Left cardiac atrium (tissue), 4 donors: ENCODE measurements around the gene RPS6KA4. TPM values are rescaled to one million over a fixed set of nuclear protein-coding genes. Genes with fewer than 3 reads are reported as not detected.
A peak's percentile ranks its signal among the peaks of the same experiment; 100 is the strongest.

Experiments used
- ATAC-seq, 2 donors: fragments of 200-7000 bp; cut with Tn5 transposase; one replicate each; pipeline ENCODE4 v1.9.1; 2020; ENCODE audit warnings: mild to moderate bottlenecking in 2 of 2, moderate library complexity in 2 of 2
- DNase-seq: peaks from one replicate; pipeline ENCODE4 v3.0.0-alpha.2; 2020
- intact Hi-C, 2 donors: fragments of 100-400 bp; cut with DNase I; formaldehyde crosslinking; loops; one replicate each; pipeline versions ENCODE4 v1.14.1 to v1.15.1; 2022 to 2023
- total RNA-seq, 2 donors: library from RNA; stranded (reverse); fragmentation: NEBNext Ultra II Directional; extraction: Animal tissue kit (Norgen Biotek cat#: 25700); gene quantifications; one replicate each; pipeline ENCODE4 v1.2.1, GENCODE V29; 2021
- donor health status: DM: no; HTN: yes; CAD: no.
- donor health status: DM: no; HTN: yes; CAD: no; lungs with severe emphysema.
- donor health status: DM: yes; HTN: yes; CAD: no.
- donor health status: Dilated cardiomyopathy.

The RPS6KA4 gene
- total RNA-seq, 2 donors from 2014 or later = 18.1 to 20.1 TPM

- intact Hi-C loops = no loop called here
- ATAC-seq (peak in 1 of 2 donors; percentile 25), DNase-seq (no peak)
Measured at GRCh38 chr11:64379817-64380709, 21.1 kb downstream of the RPS6KA4 start.

- intact Hi-C loops = no loop called here
- DNase-seq = no peak
- no peak for ATAC-seq
Measured at GRCh38 chr11:64381350-64381749, 22.4 kb downstream of the RPS6KA4 start.

GRCh38 chr11:64382047-64382446 is 23.1 kb downstream of the RPS6KA4 start:
- intact Hi-C loops = no loop called here
- DNase-seq = no peak

GRCh38 chr11:64382586-64382985 is 23.6 kb downstream of the RPS6KA4 start:
- no peak for ATAC-seq
- intact Hi-C loops = no loop called here
- no peak for DNase-seq

More at GRCh38 chr11:64382047-64382446, 23.1 kb downstream of the RPS6KA4 start:
- ATAC-seq = no peak

- intact Hi-C loops = no loop called here
- ATAC-seq = no peak
Measured at GRCh38 chr11:64383580-64383979, 24.6 kb downstream of the RPS6KA4 start.

GRCh38 chr11:64384028-64384737 is 25.2 kb downstream of the RPS6KA4 start:
- ATAC-seq (peak; percentile 51 to 77), DNase-seq (no peak)
- intact Hi-C loops = no loop called here

More at GRCh38 chr11:64383580-64383979, 24.6 kb downstream of the RPS6KA4 start:
- no peak for DNase-seq

- intact Hi-C loops = no loop called here
- peak in 1 of 2 donors; percentile 56 for ATAC-seq
- DNase-seq = no peak
Measured at GRCh38 chr11:64384981-64385944, 26.3 kb downstream of the RPS6KA4 start.

GRCh38 chr11:64385945-64386704 is 27.2 kb downstream of the RPS6KA4 start:
- intact Hi-C loops = no loop called here
- no peak for ATAC-seq

GRCh38 chr11:64387916-64388315 is 29.0 kb downstream of the RPS6KA4 start:
- intact Hi-C loops = no loop called here
- ATAC-seq (no peak), DNase-seq (no peak)

More at GRCh38 chr11:64385945-64386704, 27.2 kb downstream of the RPS6KA4 start:
- DNase-seq = no peak

GRCh38 chr11:64388894-64389293 is 29.9 kb downstream of the RPS6KA4 start:
- intact Hi-C loops = no loop called here
- ATAC-seq (no peak), DNase-seq (no peak)

- ATAC-seq (no peak), DNase-seq (no peak)
- intact Hi-C loops = no loop called here
Measured at GRCh38 chr11:64389851-64390250, 30.9 kb downstream of the RPS6KA4 start.

GRCh38 chr11:64390558-64390957 is 31.6 kb downstream of the RPS6KA4 start:
- DNase-seq (no peak), ATAC-seq (no peak)
- intact Hi-C loops = no loop called here

- no peak for DNase-seq
- peak in 1 of 2 donors; percentile 12 for ATAC-seq
- intact Hi-C loops = no loop called here
Measured at GRCh38 chr11:64391839-64392238, 32.9 kb downstream of the RPS6KA4 start.

- intact Hi-C loops = no loop called here
- peak in 1 of 2 donors; percentile 29 for ATAC-seq
Measured at GRCh38 chr11:64395545-64396078, 36.6 kb downstream of the RPS6KA4 start.

GRCh38 chr11:64396079-64396591 is 37.2 kb downstream of the RPS6KA4 start:
- ATAC-seq (peak in 1 of 2 donors; percentile 40), DNase-seq (no peak)
- intact Hi-C loops = no loop called here

More at GRCh38 chr11:64395545-64396078, 36.6 kb downstream of the RPS6KA4 start:
- DNase-seq = no peak

- intact Hi-C loops = no loop called here
- peak; percentile 62 to 78 for ATAC-seq
- DNase-seq = peak; percentile 53
Measured at GRCh38 chr11:64400102-64400501, 41.1 kb downstream of the RPS6KA4 start.

GRCh38 chr11:64400667-64401066 is 41.7 kb downstream of the RPS6KA4 start:
- intact Hi-C loops = no loop called here
- ATAC-seq = no peak
- no peak for DNase-seq

- no peak for DNase-seq
- no peak for ATAC-seq
- intact Hi-C loops = no loop called here
Measured at GRCh38 chr11:64401775-64402174, 42.8 kb downstream of the RPS6KA4 start.
